Spleen (tissue), 3 donors: Measurements from ENCODE around the gene ARL5B.

Source experiments
- POLR2A ChIP-seq, 3 donors: fragments of 450-650 bp; IDR thresholded peaks; one replicate each; pipeline ENCODE4 v1.5.1; 2017; ENCODE audit warnings: antibody characterized with exemption in 3 of 3, mild to moderate bottlenecking in 1 of 3
- POLR2AphosphoS5 ChIP-seq, 3 donors: sonication (generic); formaldehyde crosslinking; IDR thresholded peaks; one replicate each; pipeline ENCODE4 v1.5.1; 2017; ENCODE audit warnings: antibody characterized with exemption in 3 of 3

GRCh38 chr10:18684953-18685352 is 25.7 kb downstream of the ARL5B start:
- TF ChIP-seq POLR2AphosphoS5 (IDR thresholded peaks at IDR 0.05) (no peak), POLR2A (IDR thresholded peaks at IDR 0.05) (no peak)
